ENCODE results near the gene LIG1. TPM values are rescaled to one million over a fixed set of nuclear protein-coding genes. Genes with fewer than 3 reads are reported as not detected.

The LIG1 gene
- polyA plus RNA-seq (2012; ENCODE audit: insufficient read length, low read depth) = 28.7 TPM

DNA sequence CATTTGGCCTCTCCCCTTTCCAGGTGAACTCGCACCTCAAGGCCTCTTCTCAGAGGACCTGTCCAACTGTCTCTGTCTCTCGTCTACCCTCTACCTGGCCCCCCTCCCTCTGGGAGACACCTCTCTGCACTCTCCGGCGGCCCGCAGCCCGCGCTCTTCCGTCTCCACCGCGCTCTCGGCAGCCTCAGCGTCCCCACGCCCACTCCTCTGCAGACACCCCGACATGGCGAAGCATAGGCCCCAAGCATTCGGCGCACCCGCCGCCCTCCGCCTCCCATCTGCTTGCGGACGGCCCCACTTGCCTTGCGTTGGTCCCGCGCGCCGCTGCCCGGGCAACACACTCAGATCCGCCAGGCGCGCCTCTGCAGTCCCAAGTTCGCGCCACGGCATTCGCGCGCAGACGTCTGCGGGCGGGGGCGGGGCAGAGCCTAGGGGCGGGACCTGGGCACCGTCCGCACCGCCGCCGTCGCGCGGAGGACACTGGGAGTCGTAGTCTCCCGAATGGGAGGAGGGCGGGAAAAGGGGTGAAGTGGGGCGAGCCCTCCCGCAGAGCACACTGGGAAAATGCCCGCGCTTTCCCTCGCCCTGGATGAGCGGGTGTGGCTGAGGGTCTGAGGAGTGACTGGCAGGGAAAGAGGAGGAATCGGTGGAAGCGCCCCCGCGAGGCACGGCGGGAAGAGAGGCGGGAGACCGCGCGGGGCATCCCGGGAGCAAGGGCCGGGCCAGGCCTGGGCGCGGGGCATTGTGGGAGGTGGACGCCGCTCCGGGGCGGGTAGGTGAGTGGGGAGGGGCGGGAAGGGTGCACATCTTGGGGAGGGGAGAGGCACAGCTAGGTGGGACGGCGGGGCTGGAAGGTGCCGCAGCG is at the start of gene LIG1, which contains the start of gene ZSWIM9:
Gene LIG1 (minus strand): TSS at position 406 of the 865 bp plus-strand sequence. CDS start 4,778 bp downstream, outside the sequence.
Gene ZSWIM9 (plus strand): TSS at position 742 of the 865 bp plus-strand sequence. CDS start 1,123 bp downstream, outside the sequence.
- TF ChIP-seq POLR2AphosphoS5 (IDR thresholded peaks at IDR 0.05; ENCODE audit: low read depth, low read length) (no peak), FOXP2 (optimal IDR thresholded peaks at IDR 0.05; ENCODE audit: borderline replicate concordance, extremely low read depth, extremely low read length, insufficient read depth) (peak; percentile 68)

DNA sequence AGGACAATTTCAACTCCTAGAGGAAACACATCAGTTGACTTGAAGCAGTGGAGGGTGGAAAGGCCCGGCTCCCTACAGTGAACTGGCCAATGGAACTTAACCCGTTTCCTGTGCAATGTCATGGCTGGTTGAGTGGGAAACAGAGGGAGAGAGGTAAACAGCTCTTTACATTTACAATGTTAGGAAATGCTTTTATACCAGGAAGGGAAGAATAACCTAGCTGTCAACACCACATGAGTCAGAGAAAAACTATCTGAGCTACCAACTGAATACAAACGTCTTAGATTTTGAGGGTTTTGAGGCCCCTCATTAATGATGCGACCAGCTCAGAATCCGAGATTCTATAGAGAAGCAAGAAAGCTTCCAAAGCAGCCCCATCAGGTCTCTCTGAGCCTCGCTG is 48.9 kb upstream of the LIG1 start:
- TF ChIP-seq, protein P1, sequence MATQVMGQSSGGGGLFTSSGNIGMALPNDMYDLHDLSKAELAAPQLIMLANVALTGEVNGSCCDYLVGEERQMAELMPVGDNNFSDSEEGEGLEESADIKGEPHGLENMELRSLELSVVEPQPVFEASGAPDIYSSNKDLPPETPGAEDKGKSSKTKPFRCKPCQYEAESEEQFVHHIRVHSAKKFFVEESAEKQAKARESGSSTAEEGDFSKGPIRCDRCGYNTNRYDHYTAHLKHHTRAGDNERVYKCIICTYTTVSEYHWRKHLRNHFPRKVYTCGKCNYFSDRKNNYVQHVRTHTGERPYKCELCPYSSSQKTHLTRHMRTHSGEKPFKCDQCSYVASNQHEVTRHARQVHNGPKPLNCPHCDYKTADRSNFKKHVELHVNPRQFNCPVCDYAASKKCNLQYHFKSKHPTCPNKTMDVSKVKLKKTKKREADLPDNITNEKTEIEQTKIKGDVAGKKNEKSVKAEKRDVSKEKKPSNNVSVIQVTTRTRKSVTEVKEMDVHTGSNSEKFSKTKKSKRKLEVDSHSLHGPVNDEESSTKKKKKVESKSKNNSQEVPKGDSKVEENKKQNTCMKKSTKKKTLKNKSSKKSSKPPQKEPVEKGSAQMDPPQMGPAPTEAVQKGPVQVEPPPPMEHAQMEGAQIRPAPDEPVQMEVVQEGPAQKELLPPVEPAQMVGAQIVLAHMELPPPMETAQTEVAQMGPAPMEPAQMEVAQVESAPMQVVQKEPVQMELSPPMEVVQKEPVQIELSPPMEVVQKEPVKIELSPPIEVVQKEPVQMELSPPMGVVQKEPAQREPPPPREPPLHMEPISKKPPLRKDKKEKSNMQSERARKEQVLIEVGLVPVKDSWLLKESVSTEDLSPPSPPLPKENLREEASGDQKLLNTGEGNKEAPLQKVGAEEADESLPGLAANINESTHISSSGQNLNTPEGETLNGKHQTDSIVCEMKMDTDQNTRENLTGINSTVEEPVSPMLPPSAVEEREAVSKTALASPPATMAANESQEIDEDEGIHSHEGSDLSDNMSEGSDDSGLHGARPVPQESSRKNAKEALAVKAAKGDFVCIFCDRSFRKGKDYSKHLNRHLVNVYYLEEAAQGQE (IDR thresholded peaks at IDR 0.05; ENCODE audit: insufficient read depth in 1 of 2, low read depth in 2 of 2, low read length in 2 of 2) = no peak
- peak; percentile 21 for TF ChIP-seq FOXP2 (optimal IDR thresholded peaks at IDR 0.05; ENCODE audit: borderline replicate concordance, extremely low read depth, extremely low read length, insufficient read depth)

DNA sequence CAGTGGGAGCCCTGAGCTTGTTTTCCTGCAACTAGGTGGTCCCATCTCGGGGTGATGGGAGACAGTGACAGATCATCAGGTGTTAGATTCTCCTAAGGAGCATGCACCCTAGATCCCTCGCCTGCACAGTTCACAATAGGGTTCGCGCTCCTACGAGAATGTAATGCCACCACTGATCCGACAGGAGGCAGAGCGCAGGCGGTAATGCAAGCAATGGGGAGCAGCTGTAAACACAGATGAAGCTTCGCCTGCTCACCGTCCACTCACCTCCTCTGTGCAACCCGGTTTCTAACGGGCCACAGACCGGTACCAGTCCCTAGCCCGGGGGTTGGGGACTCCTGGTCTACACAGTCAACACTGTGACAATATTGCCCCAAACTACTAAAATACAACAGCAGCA is 46.8 kb upstream of the LIG1 start:
- no peak for TF ChIP-seq TAF1 (IDR thresholded peaks at IDR 0.05; ENCODE audit: borderline replicate concordance, insufficient read depth, low read length)
- TF ChIP-seq FOXP2 (optimal IDR thresholded peaks at IDR 0.05; ENCODE audit: borderline replicate concordance, extremely low read depth, extremely low read length, insufficient read depth) = no peak
- TF ChIP-seq POLR2AphosphoS5 (IDR thresholded peaks at IDR 0.05; ENCODE audit: low read depth, low read length) = no peak
- no peak for TF ChIP-seq SIN3A (IDR thresholded peaks at IDR 0.05; ENCODE audit: borderline replicate concordance, insufficient read depth, low read length)
- TF ChIP-seq, protein P1 (IDR thresholded peaks at IDR 0.05; ENCODE audit: insufficient read depth in 1 of 2, low read depth in 2 of 2, low read length in 2 of 2) = no peak

DNA sequence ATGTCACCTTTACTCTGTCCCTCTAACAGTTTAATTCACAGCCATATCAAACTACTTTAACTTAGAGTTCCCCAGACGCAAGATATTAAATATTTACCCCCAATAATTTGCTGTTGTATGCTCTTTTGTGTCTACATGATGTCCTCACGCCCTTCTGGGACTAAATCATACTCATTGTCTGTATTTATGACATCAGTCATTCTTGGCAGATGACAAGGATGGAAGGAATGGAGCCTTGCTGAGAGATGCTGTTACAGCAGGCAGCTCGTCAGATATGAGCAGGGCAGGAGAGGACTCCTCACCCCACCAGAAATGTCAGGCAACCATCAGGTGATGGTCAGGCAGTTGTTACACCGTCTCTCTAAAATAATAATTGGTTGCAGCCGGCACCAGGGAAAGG is 43.8 kb upstream of the LIG1 start:
- TF ChIP-seq SIN3A (IDR thresholded peaks at IDR 0.05; ENCODE audit: borderline replicate concordance, insufficient read depth, low read length) (no peak), TAF1 (IDR thresholded peaks at IDR 0.05; ENCODE audit: borderline replicate concordance, insufficient read depth, low read length) (no peak), POLR2AphosphoS5 (IDR thresholded peaks at IDR 0.05; ENCODE audit: low read depth, low read length) (no peak), FOXP2 (optimal IDR thresholded peaks at IDR 0.05; ENCODE audit: borderline replicate concordance, extremely low read depth, extremely low read length, insufficient read depth) (no peak)
- TF ChIP-seq, protein P1 (IDR thresholded peaks at IDR 0.05; ENCODE audit: insufficient read depth in 1 of 2, low read depth in 2 of 2, low read length in 2 of 2) = no peak

DNA sequence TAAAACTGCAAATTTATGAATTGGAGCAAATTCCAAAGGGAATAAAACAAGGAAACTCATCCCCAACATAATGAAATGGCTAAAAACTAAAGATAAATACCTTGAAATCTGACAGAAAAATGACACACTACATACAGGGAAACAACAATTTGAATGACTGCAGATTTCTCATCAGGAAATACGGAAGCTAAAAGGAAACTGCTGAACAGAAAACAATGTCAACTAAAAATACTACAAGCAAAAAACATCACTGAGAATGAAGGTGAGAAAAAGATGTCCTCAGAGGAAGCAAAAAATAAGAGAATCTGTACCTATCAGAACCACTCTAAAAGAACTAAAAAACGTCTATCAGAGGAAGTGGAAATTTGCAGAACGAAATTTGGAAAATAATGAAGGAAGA is 39.9 kb upstream of the LIG1 start:
- TF ChIP-seq, protein P1 (IDR thresholded peaks at IDR 0.05; ENCODE audit: insufficient read depth in 1 of 2, low read depth in 2 of 2, low read length in 2 of 2) = no peak
- TF ChIP-seq POLR2AphosphoS5 (IDR thresholded peaks at IDR 0.05; ENCODE audit: low read depth, low read length) = no peak
- no peak for TF ChIP-seq FOXP2 (optimal IDR thresholded peaks at IDR 0.05; ENCODE audit: borderline replicate concordance, extremely low read depth, extremely low read length, insufficient read depth)
- TF ChIP-seq TAF1 (IDR thresholded peaks at IDR 0.05; ENCODE audit: borderline replicate concordance, insufficient read depth, low read length) = no peak
- no peak for TF ChIP-seq SIN3A (IDR thresholded peaks at IDR 0.05; ENCODE audit: borderline replicate concordance, insufficient read depth, low read length)

All from PFSK-1 (cell line).